ENCODE measurements around the gene CHRNB1. TPM values are rescaled to one million over a fixed set of nuclear protein-coding genes. Genes with fewer than 3 reads are reported as not detected.

Gene CHRNB1
- total RNA-seq, 1 donor from 2014 or later, result 9.7 TPM

- Histone ChIP-seq H3K36me3 (ENCODE audit: control insufficient read depth, insufficient read depth, low read length) (no peaks in the 10 kb centered on the region), H3K27me3 (ENCODE audit: control insufficient read depth, insufficient read depth, low read length) (no peaks in the 10 kb centered on the region), H3K4me3 (ENCODE audit: low read depth, low read length) (no peak overlapping the region)
- FAIRE-seq, result no peak
- TF ChIP-seq CTCF (IDR thresholded peaks at IDR 0.05; ENCODE audit: insufficient read depth, low read length, severe bottlenecking), result no peak
- no peak for DNase-seq (ENCODE audit: low read depth)
These were observed 15.1 kb upstream of the CHRNB1 start for GRCh38 chr17:7429722-7430121.

- DNase-seq (ENCODE audit: low read depth) (no peak), FAIRE-seq (no peak)
- no peak for TF ChIP-seq CTCF (IDR thresholded peaks at IDR 0.05; ENCODE audit: insufficient read depth, low read length, severe bottlenecking)
- Histone ChIP-seq H3K27me3 (ENCODE audit: control insufficient read depth, insufficient read depth, low read length) (no peaks in the 10 kb centered on the region), H3K36me3 (ENCODE audit: control insufficient read depth, insufficient read depth, low read length) (no peaks in the 10 kb centered on the region), H3K4me3 (ENCODE audit: low read depth, low read length) (no peak overlapping the region)
These were observed 13.6 kb upstream of the CHRNB1 start for GRCh38 chr17:7431231-7431630.

- no peak for DNase-seq (ENCODE audit: low read depth)
- H3K27me3 ChIP-seq (ENCODE audit: control insufficient read depth, insufficient read depth, low read length), result no peaks in the 10 kb centered on the region
- H3K4me3 ChIP-seq (ENCODE audit: low read depth, low read length), result no peak overlapping the region
- TF ChIP-seq CTCF (IDR thresholded peaks at IDR 0.05; ENCODE audit: insufficient read depth, low read length, severe bottlenecking), result no peak
- no peaks in the 10 kb centered on the region for H3K36me3 ChIP-seq (ENCODE audit: control insufficient read depth, insufficient read depth, low read length)
- no peak for FAIRE-seq
These were observed 12.6 kb upstream of the CHRNB1 start for GRCh38 chr17:7432296-7432695.

- Histone ChIP-seq H3K4me3 (ENCODE audit: low read depth, low read length) (peak overlapping the region; percentile 57), H3K27me3 (ENCODE audit: control insufficient read depth, insufficient read depth, low read length) (no peaks in the 10 kb centered on the region), H3K36me3 (ENCODE audit: control insufficient read depth, insufficient read depth, low read length) (no peaks in the 10 kb centered on the region)
- peak; percentile 39 for DNase-seq (ENCODE audit: low read depth)
- FAIRE-seq, result no peak
- TF ChIP-seq CTCF (IDR thresholded peaks at IDR 0.05; ENCODE audit: insufficient read depth, low read length, severe bottlenecking), result peak; percentile 49
These were observed 8.9 kb upstream of the CHRNB1 start for GRCh38 chr17:7435676-7436555.

- peak overlapping the region; percentile 57 for H3K4me3 ChIP-seq (ENCODE audit: low read depth, low read length)
- no peaks in the 10 kb centered on the region for H3K36me3 ChIP-seq (ENCODE audit: control insufficient read depth, insufficient read depth, low read length)
- no peaks in the 10 kb centered on the region for H3K27me3 ChIP-seq (ENCODE audit: control insufficient read depth, insufficient read depth, low read length)
- TF ChIP-seq CTCF (IDR thresholded peaks at IDR 0.05; ENCODE audit: insufficient read depth, low read length, severe bottlenecking), result peak; percentile 87
- peak; percentile 76 for DNase-seq (ENCODE audit: low read depth)
- no peak for FAIRE-seq
These were observed 8.1 kb upstream of the CHRNB1 start for GRCh38 chr17:7436556-7437368.

Measured in bronchial epithelial cell (primary cell).